ENCODE results near the gene KCNH6.

DNA sequence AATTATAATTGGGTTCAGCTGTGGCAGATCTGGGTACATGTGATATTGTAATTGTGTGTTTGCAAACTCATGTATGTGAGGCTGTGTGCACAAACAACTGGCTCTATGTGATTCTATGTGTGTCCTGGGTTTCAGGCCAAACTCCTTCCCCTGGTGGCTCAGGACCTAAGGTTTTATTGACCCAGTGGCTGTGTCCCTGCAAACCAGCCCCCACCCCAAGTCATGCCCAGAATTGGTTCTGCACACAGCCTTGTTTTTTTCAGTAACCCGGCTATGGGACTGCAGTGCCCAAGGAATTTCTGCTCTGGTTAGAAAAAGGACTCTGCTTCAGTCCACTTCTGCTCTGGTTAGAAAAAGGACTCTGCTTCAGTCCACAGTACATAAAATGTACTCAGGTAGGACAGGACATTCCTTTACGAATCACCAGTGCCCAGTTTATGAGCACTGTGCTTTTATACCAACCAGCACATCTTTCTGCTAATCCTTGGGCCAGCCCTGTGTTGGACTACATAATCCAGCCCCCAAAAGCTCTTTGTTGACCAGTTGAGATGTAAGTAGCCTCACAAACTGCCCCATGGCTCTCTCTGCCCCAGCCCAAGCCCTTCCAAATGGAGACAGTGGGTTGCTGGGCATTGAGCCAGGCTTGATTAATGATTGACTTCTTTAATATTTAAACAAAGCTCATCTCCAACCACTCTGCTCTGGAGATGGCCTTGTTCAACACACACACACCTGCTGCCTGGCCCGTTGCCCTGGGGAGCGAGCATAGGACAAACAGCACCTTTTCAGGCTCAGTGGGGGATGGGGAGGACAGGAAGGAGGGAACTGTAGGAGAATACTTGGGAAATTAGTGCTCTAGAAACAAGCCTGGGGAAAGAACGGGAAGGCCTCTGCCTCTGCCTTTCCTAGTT is 2.9 kb upstream of the KCNH6 start:
- TF ChIP-seq POLR2A (IDR thresholded peaks at IDR 0.05) (no peak), CTCF (IDR thresholded peaks at IDR 0.05) (no peak)
